IPS-NIHi11 (cell line): ENCODE results near the gene ABCC1.
"Not testable (repeated sequence)": the region's sequence is repeated elsewhere in the genome, so short reads cannot be mapped to it uniquely, and the experiment has no call there.

ENCODE experiments used
- DNase-seq: peaks from one replicate; pipeline ENCODE4 v3.0.0; 2012; ENCODE audit warnings: mixed read lengths, low spot score

ABCC1 gene

GRCh38 chr16:16189842-16190241 lies 240.4 kb downstream of the ABCC1 start:
- no peak for DNase-seq

GRCh38 chr16:16190546-16190945 lies 241.1 kb downstream of the ABCC1 start:
- DNase-seq = no peak

GRCh38 chr16:16190966-16191365 lies 241.6 kb downstream of the ABCC1 start:
- DNase-seq = not testable (repeated sequence)

GRCh38 chr16:16191493-16192167 lies 242.2 kb downstream of the ABCC1 start:
- DNase-seq = no peak
